Thyroid gland (tissue), 4 donors: ENCODE data around the gene MYCT1.

ENCODE experiments used
- CTCF ChIP-seq, 6 experiments: fragments of 200-600 bp in 3 of 6; fragments of 450-650 bp in 3 of 6; sonication (generic) in 3 of 6; IDR thresholded peaks; one replicate each; pipeline ENCODE4 v1.5.1; 2016 to 2019; ENCODE audit warnings: antibody characterized with exemption in 6 of 6, mild to moderate bottlenecking in 2 of 6, inconsistent platforms in 1 of 6, moderate library complexity in 1 of 6
- POLR2A ChIP-seq, 2 donors: fragments of 450-650 bp; IDR thresholded peaks; one replicate each; pipeline ENCODE4 v1.6.1; 2017; ENCODE audit warnings: antibody characterized with exemption in 2 of 2, mild to moderate bottlenecking in 2 of 2, moderate library complexity in 1 of 2

DNA sequence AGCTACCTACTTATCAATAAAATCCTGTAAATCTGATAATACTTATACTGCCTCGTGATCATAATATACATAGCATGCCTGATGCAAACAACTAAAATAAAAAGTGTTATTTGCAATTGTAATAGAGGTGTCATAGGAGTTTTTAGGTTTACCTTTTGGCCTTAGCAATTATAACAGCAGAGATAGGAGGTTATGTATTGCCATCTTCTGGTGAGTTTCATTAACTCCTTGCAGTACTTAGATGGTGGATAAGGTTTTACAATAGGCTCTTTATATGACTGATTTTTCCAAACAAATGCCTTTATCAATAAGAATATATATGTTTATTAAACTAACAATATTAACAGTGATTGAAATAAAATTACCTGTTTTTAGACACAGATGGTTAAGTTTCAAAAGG lies 27.8 kb upstream of the MYCT1 start:
- peak in 2 of 6 experiments; percentile 13 to 26 for TF ChIP-seq CTCF (IDR thresholded peaks at IDR 0.05)
- TF ChIP-seq POLR2A (IDR thresholded peaks at IDR 0.05): no peak
